Adrenal gland (tissue), 12 donors: Measurements from ENCODE around the gene AMBP. TPM values are rescaled to one million over a fixed set of nuclear protein-coding genes. Genes with fewer than 3 reads are reported as not detected.

Experiments
- DNase-seq, 7 donors: peaks; one replicate each; pipeline ENCODE4 v3.0.0-alpha.2; 2019 to 2020
- H3K27ac ChIP-seq, 5 donors: fragments of 200-600 bp; sonication (generic) in 4 of 5; 1 replicate in 3 of 5; 2 replicates in 2 of 5; pipeline versions ENCODE4 v1.5.1 to v1.8.0; 2016 to 2020; ENCODE audit warnings: mild to moderate bottlenecking in 1 of 5
- H3K27me3 ChIP-seq: fragments of 200-600 bp; 2 replicates; pipeline ENCODE4 v1.8.0; 2021
- H3K36me3 ChIP-seq, 2 donors: fragments of 200-600 bp; replicated peaks in 1 of 2; 1 replicate in 1 of 2; 2 replicates in 1 of 2; pipeline versions ENCODE4 v1.5.1 to v1.8.0; 2018 to 2022
- H3K4me1 ChIP-seq, 2 donors: fragments of 200-600 bp; replicated peaks in 1 of 2; 1 replicate in 1 of 2; 2 replicates in 1 of 2; pipeline versions ENCODE4 v1.5.1 to v1.8.0; 2018 to 2021
- H3K4me3 ChIP-seq, 4 donors: fragments of 200-600 bp; sonication (generic) in 3 of 4; one replicate each; pipeline ENCODE4 v1.5.1; 2016 to 2018
- H3K9me3 ChIP-seq, 3 donors: fragments of 200-600 bp; sonication (generic) in 1 of 3; replicated peaks in 1 of 3; 1 replicate in 2 of 3; 2 replicates in 1 of 3; pipeline versions ENCODE4 v1.5.1 to v1.8.0; 2016 to 2021
- CTCF ChIP-seq, 6 experiments: fragments of 450-650 bp in 4 of 6; fragments of 200-600 bp in 2 of 6; sonication (generic) in 1 of 6; IDR thresholded peaks; 1 replicate in 5 of 6; 2 replicates in 1 of 6; pipeline versions ENCODE4 v1.5.1 to v1.8.0; 2016 to 2021; ENCODE audit warnings: antibody characterized with exemption in 6 of 6, mild to moderate bottlenecking in 2 of 6, moderate library complexity in 1 of 6
- POLR2A ChIP-seq, 2 donors: fragments of 450-650 bp; IDR thresholded peaks; one replicate each; pipeline ENCODE4 v1.6.1; 2017; ENCODE audit warnings: antibody characterized with exemption in 2 of 2, mild to moderate bottlenecking in 2 of 2, moderate library complexity in 1 of 2
- WGBS, 4 donors: extraction: QIAGEN DNeasy Blood & Tissue Kit in 2 of 4; methylation state at CpG; one replicate each; pipeline versions ENCODE4 v1.1.5 to v1.1.7; 2013 to 2017; 5-methylcytosine and 5-hydroxymethylcytosine counted together
- intact Hi-C, 2 donors: fragments of 100-400 bp; cut with DNase I; formaldehyde crosslinking; loops; one replicate each; pipeline versions ENCODE4 v1.14.1 to v1.15.0; 2022 to 2023
- polyA plus RNA-seq, 3 donors: library from polyadenylated mRNA; stranded (reverse); fragments of 200-250 nt in 2 of 3; fragments of 350-450 nt in 1 of 3; fragmentation: Illumina TruSeq in 1 of 3; extraction: RNeasy Lipid Tissue Mini Kit (QIAGEN cat#74804) in 1 of 3; gene quantifications; one replicate each; pipeline ENCODE4 v1.2.3, GENCODE V29; 2013 to 2014
- total RNA-seq, 9 donors: library from RNA; depleted of rRNA in 4 of 9; stranded (reverse); fragments of >200 nt in 4 of 9; fragments of 120-200 nt in 1 of 9; fragmentation: NEBNext Ultra II Directional in 1 of 9; extraction: Animal tissue kit (Norgen Biotek cat#: 25700) in 1 of 9; gene quantifications; one replicate each; pipeline versions ENCODE4 v1.1.0 to v1.2.4, GENCODE V29; 2013 to 2023
- donor health status: healthy with polysubstance abuse.
- donor health status: Bipolar disorder and iron deficiency.
- donor health status: DM: yes; HTN: yes; CAD: no.
- donor health status: DM: no; HTN: no; CAD: no.
- donor health status: DM: no; HTN: no; CAD: no.
- donor health status: DM: yes; HTN: yes; CAD: no.

AMBP gene
- total and polyA plus RNA-seq, 12 donors: 0.17 to 2.8 (median 0.44) TPM; not detected in 5

- Histone ChIP-seq H3K9me3 (peaks cover 0 to 15% (median 4%) of the 10 kb centered on the region in 3 donors), H3K36me3 (peaks cover 0 to 12% of the 10 kb centered on the region in 2 donors), H3K4me1 (no peaks in the 10 kb centered on the region), H3K27ac (no peak overlapping the region), H3K27me3 (no peaks in the 10 kb centered on the region), H3K4me3 (no peak overlapping the region)
- WGBS, 4 donors: 78 to 91% (median 86%) methylated on average over 4 of the region's 4 CpGs
- intact Hi-C loops: no loop called here
- no peak for TF ChIP-seq CTCF (IDR thresholded peaks at IDR 0.05)
- no peak for TF ChIP-seq POLR2A (IDR thresholded peaks at IDR 0.05)
- DNase-seq: peak in 1 of 7 donors; percentile 35
These were observed 51.8 kb downstream of the AMBP start for GRCh38 chr9:114026335-114026734.

GRCh38 chr9:114025760-114026159, 52.3 kb downstream of the AMBP start:
- TF ChIP-seq POLR2A (IDR thresholded peaks at IDR 0.05) (no peak), CTCF (IDR thresholded peaks at IDR 0.05) (no peak)
- Histone ChIP-seq H3K36me3 (peaks cover 0 to 12% of the 10 kb centered on the region in 2 donors), H3K27me3 (no peaks in the 10 kb centered on the region), H3K27ac (no peak overlapping the region), H3K4me3 (no peak overlapping the region), H3K9me3 (peaks cover 0 to 15% (median 4%) of the 10 kb centered on the region in 3 donors), H3K4me1 (no peaks in the 10 kb centered on the region)
- WGBS, 4 donors: 96 to 98% (median 97%) methylated on average over 5 of the region's 5 CpGs
- peak in 1 of 7 donors; percentile 45 for DNase-seq
- intact Hi-C loops: no loop called here

GRCh38 chr9:114025196-114025753, 52.8 kb downstream of the AMBP start:
- intact Hi-C loops: no loop called here
- Histone ChIP-seq H3K27me3 (no peaks in the 10 kb centered on the region), H3K9me3 (peaks cover 0 to 15% (median 4%) of the 10 kb centered on the region in 3 donors), H3K4me3 (no peak overlapping the region), H3K27ac (no peak overlapping the region), H3K4me1 (no peaks in the 10 kb centered on the region), H3K36me3 (peaks cover 0 to 11% of the 10 kb centered on the region in 2 donors)
- WGBS, 4 donors: 92 to 98% (median 93%) methylated on average over 3 of the region's 3 CpGs
- TF ChIP-seq CTCF (IDR thresholded peaks at IDR 0.05): no peak
- TF ChIP-seq POLR2A (IDR thresholded peaks at IDR 0.05): no peak
- no peak for DNase-seq

GRCh38 chr9:114023961-114024360, 54.1 kb downstream of the AMBP start:
- H3K4me1 ChIP-seq: no peaks in the 10 kb centered on the region
- no peak for TF ChIP-seq CTCF (IDR thresholded peaks at IDR 0.05)
- no peak for TF ChIP-seq POLR2A (IDR thresholded peaks at IDR 0.05)
- no peak for DNase-seq
- H3K9me3 ChIP-seq: peaks cover 0 to 15% (median 4%) of the 10 kb centered on the region in 3 donors
- H3K27me3 ChIP-seq: no peaks in the 10 kb centered on the region
- H3K36me3 ChIP-seq: no peaks in the 10 kb centered on the region
- intact Hi-C loops: no loop called here
- no peak overlapping the region for H3K27ac ChIP-seq
- no peak overlapping the region for H3K4me3 ChIP-seq
- 98 to 100% (median 100%) methylated on average over 1 of the region's 1 CpG for WGBS, 4 donors
